Raji (cell line): ENCODE measurements around the gene ELOVL6.

Experiments used
- POLR2A ChIP-seq: IDR thresholded peaks from 2 replicates; pipeline ENCODE4 v1.6.1; 2011; ENCODE audit warnings: low read depth, low read length, control low read depth; ENCODE audit not compliant: insufficient read depth

ELOVL6 gene

DNA sequence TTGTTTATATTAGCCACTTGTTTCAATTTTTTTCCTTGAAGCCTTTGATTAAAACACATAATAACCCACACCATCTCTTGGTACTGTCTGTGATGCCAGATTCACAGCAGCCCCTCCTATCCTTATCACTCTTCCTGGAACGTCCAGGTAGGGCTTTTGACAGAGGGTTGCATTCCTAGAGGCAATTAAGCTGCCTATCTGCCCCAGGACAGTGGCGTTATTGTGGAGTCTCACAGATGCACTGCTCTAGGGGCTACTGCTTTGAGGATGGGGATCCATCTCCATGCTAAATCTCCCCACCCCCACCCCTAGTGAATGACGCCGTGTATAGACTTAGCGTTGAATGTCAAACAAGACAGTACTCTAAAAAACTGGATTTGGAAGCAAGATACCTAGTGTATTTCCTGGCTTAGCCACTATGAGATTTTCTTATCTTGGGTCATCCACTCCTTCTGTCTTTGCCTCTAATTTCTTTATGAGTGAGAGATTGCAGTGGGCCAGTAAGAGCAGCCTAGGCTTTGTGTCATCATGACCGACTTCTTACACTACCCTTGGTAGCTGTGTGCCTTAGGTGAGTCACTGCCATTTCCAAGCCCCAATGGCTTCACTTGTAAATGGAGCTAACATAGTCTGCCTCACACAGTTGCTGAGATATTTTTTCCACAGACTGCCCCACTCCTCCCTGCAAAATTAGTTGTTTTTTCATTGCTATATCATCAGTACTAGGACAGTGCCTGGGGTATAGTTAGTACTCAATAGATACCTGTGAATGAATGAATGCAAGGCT, 194.8 kb downstream of the ELOVL6 start:
- no peak for TF ChIP-seq POLR2A

GRCh38 chr4:110002326-110002725, 196.1 kb downstream of the ELOVL6 start:
- no peak for TF ChIP-seq POLR2A

- no peak for TF ChIP-seq POLR2A
These were observed 198.9 kb downstream of the ELOVL6 start for GRCh38 chr4:109999585-109999912.

DNA sequence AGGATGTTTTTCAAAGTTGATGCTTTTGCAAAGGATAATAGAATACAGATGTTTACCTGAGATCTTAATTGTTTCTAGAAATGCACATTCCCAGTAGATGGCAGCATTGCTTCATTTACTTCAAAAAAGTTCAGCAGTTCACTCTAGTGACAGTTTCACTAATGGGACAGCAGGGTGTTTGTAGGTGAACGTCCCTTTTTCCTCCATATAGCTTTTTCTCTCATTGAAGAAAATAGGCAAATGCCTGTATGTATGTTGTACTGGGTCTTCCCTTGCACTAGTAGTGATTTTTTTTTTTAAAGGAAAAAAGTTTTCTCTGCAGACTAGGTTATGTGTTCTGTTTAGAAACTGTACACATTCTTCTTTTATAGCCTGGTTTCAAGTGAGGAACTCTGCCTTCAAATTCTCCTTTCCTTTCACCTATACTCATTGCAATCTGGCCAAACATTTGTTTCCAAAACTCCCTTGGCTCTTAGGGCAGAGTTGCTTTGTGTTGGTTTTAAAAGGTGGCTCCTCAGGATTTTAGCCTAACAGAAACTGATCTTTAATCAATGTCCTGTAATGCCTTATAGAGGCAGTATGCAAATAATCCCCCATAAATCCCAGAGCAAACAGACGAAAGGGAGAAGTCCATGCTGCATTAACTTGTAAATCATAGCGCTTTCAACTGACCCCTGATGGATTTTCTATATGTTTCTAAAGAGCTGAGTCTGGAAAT, 199.4 kb downstream of the ELOVL6 start:
- no peak for TF ChIP-seq POLR2A

- TF ChIP-seq POLR2A: no peak
These were observed 201.9 kb downstream of the ELOVL6 start for GRCh38 chr4:109996526-109996925.
